Pancreas (tissue), 10 donors: ENCODE results near the gene SPAG17. TPM values are rescaled to one million over a fixed set of nuclear protein-coding genes. Genes with fewer than 3 reads are reported as not detected.

Experiments used
- ATAC-seq, 4 donors: fragments of 200-7000 bp; cut with Tn5 transposase; one replicate each; pipeline versions ENCODE4 v1.8.0 to v1.9.1; 2020; ENCODE audit warnings: mild to moderate bottlenecking in 4 of 4, moderate library complexity in 4 of 4
- DNase-seq, 6 donors: peaks; one replicate each; pipeline ENCODE4 v3.0.0-alpha.2; 2020
- FAIRE-seq: peaks from 2 replicates; lab custom pipeline; 2012; peaks lifted over from hg19 to GRCh38; lab: Jason Lieb, UNC
- H3K27ac ChIP-seq, 4 donors: fragments of 200-600 bp; sonication (generic); 1 replicate in 3 of 4; 2 replicates in 1 of 4; pipeline versions ENCODE4 v1.5.0 to v1.8.0; 2020
- H3K27me3 ChIP-seq, 4 donors: fragments of 200-600 bp; one replicate each; pipeline ENCODE4 v1.8.0; 2021
- H3K36me3 ChIP-seq, 3 donors: fragments of 200-600 bp; sonication (generic) in 1 of 3; one replicate each; pipeline versions ENCODE4 v1.5.0 to v1.8.0; 2020 to 2021
- H3K4me1 ChIP-seq, 3 donors: fragments of 200-600 bp; one replicate each; pipeline ENCODE4 v1.8.0; 2021
- H3K4me3 ChIP-seq, 4 donors: fragments of 200-600 bp; sonication (generic) in 2 of 4; one replicate each; pipeline versions ENCODE4 v1.5.0 to v1.8.0; 2020 to 2021
- H3K9me3 ChIP-seq, 4 donors: fragments of 200-600 bp; one replicate each; pipeline ENCODE4 v1.8.0; 2021
- CTCF ChIP-seq, 4 donors: fragments of 200-600 bp; sonication (generic) in 3 of 4; IDR thresholded peaks; one replicate each; pipeline versions ENCODE4 v1.5.0 to v1.8.0; 2021; ENCODE audit warnings: antibody characterized with exemption in 4 of 4
- WGBS, 2 donors: extraction: QIAGEN DNeasy Blood & Tissue Kit; methylation state at CpG; one replicate each; pipeline ENCODE4 v1.1.7; 2013; 5-methylcytosine and 5-hydroxymethylcytosine counted together
- intact Hi-C, 3 donors: fragments of 100-400 bp; cut with DNase I; formaldehyde crosslinking; loops; one replicate each; pipeline versions ENCODE4 v1.11.1 to v1.14.2; 2022
- polyA plus RNA-seq, 2 donors: library from polyadenylated mRNA; stranded (reverse); fragments of 200-250 nt; gene quantifications; one replicate each; pipeline ENCODE4 v1.2.3, GENCODE V29; 2013
- total RNA-seq, 6 donors: library from RNA; stranded (reverse); fragmentation: NEBNext Ultra II Directional in 4 of 6; extraction: Animal tissue kit (Norgen Biotek cat#: 25700) in 4 of 6; gene quantifications; one replicate each; pipeline versions ENCODE4 v1.2.1 to v1.2.4, GENCODE V29; 2021 to 2023
- donor health status: healthy with polysubstance abuse.
- donor health status: DM: no; HTN: no; CAD: no; lungs with moderate emphysema.
- donor health status: DM: no; HTN: no; CAD: no.
- donor health status: control.
- donor health status: control.
- donor health status: Bipolar disorder and iron deficiency.
- donor health status: DM: yes; HTN: yes; CAD: no.
- donor health status: DM: no; HTN: no; CAD: no.
- donor health status: DM: no; HTN: no; CAD: no.
- donor health status: DM: yes; HTN: yes; CAD: no.

Gene SPAG17
- total and polyA plus RNA-seq, 8 donors, result 0.61 to 3.5 (median 1.2) TPM

GRCh38 chr1:118151312-118151937 is 33.6 kb downstream of the SPAG17 start:
- WGBS, 2 donors, result 1% methylated on average over 6 of the region's 6 CpGs
- Histone ChIP-seq H3K27me3 (no peaks in the 10 kb centered on the region), H3K4me1 (peaks cover 0 to 6% (median 0%) of the 10 kb centered on the region in 3 donors), H3K4me3 (no peak overlapping the region), H3K36me3 (no peaks in the 10 kb centered on the region), H3K9me3 (no peaks in the 10 kb centered on the region), H3K27ac (no peak overlapping the region)
- DNase-seq, result peak in 5 of 6 donors; percentile 27 to 70 (median 46)
- FAIRE-seq, result no peak
- peak; percentile 32 to 65 (median 56) for TF ChIP-seq CTCF (IDR thresholded peaks at IDR 0.05)
- intact Hi-C loops, result loop anchor here in 1 of 3 donors (10.0 kb wide), 1 partner anchor 853 kb away; no protein-coding TSS in a partner anchor
- ATAC-seq, result peak in 3 of 4 donors; percentile 47 to 71 (median 63)

GRCh38 chr1:118149799-118150198 is 35.2 kb downstream of the SPAG17 start:
- TF ChIP-seq CTCF (IDR thresholded peaks at IDR 0.05), result no peak
- no peaks in the 10 kb centered on the region for H3K36me3 ChIP-seq
- no peak for DNase-seq
- 87 to 90% methylated on average over 8 of the region's 8 CpGs for WGBS, 2 donors
- H3K4me3 ChIP-seq, result no peak overlapping the region
- H3K9me3 ChIP-seq, result no peaks in the 10 kb centered on the region
- H3K4me1 ChIP-seq, result peaks cover 0 to 6% (median 0%) of the 10 kb centered on the region in 3 donors
- no peaks in the 10 kb centered on the region for H3K27me3 ChIP-seq
- H3K27ac ChIP-seq, result no peak overlapping the region
- no peak for ATAC-seq
- intact Hi-C loops, result loop anchor here in 1 of 3 donors (10.0 kb wide), 1 partner anchor 855 kb away; no protein-coding TSS in a partner anchor
- no peak for FAIRE-seq

GRCh38 chr1:118148034-118148433 is 37.0 kb downstream of the SPAG17 start:
- H3K27me3 ChIP-seq, result no peaks in the 10 kb centered on the region
- no peak for FAIRE-seq
- peak overlapping the region in 1 of 4 donors; percentile 7 for H3K27ac ChIP-seq
- peaks cover 0 to 6% (median 0%) of the 10 kb centered on the region in 3 donors for H3K4me1 ChIP-seq
- H3K4me3 ChIP-seq, result no peak overlapping the region
- 73 to 86% methylated on average over 7 of the region's 7 CpGs for WGBS, 2 donors
- ATAC-seq, result no peak
- no peaks in the 10 kb centered on the region for H3K9me3 ChIP-seq
- DNase-seq, result no peak
- no peaks in the 10 kb centered on the region for H3K36me3 ChIP-seq
- TF ChIP-seq CTCF (IDR thresholded peaks at IDR 0.05), result no peak
- intact Hi-C loops, result no loop called here

- TF ChIP-seq CTCF (IDR thresholded peaks at IDR 0.05), result no peak
- intact Hi-C loops, result no loop called here
- Histone ChIP-seq H3K36me3 (no peaks in the 10 kb centered on the region), H3K4me3 (no peak overlapping the region), H3K27me3 (no peaks in the 10 kb centered on the region), H3K27ac (peak overlapping the region in 1 of 4 donors; percentile 7), H3K9me3 (no peaks in the 10 kb centered on the region), H3K4me1 (peaks cover 0 to 6% (median 0%) of the 10 kb centered on the region in 3 donors)
- FAIRE-seq, result no peak
- WGBS, 2 donors, result 60 to 80% methylated on average over 1 of the region's 1 CpG
- DNase-seq, result no peak
- ATAC-seq, result peak in 3 of 4 donors; percentile 37 to 86 (median 70)
These were observed 37.5 kb downstream of the SPAG17 start for GRCh38 chr1:118147522-118147921.

GRCh38 chr1:118145721-118146120 is 39.3 kb downstream of the SPAG17 start:
- 94 to 97% methylated on average over 2 of the region's 2 CpGs for WGBS, 2 donors
- Histone ChIP-seq H3K36me3 (no peaks in the 10 kb centered on the region), H3K27me3 (no peaks in the 10 kb centered on the region), H3K4me1 (peaks cover 0 to 6% (median 0%) of the 10 kb centered on the region in 3 donors), H3K4me3 (no peak overlapping the region), H3K9me3 (no peaks in the 10 kb centered on the region), H3K27ac (no peak overlapping the region)
- ATAC-seq (no peak), FAIRE-seq (no peak), DNase-seq (no peak)
- intact Hi-C loops, result no loop called here
- TF ChIP-seq CTCF (IDR thresholded peaks at IDR 0.05), result no peak
